GM12864 (cell line): ENCODE data around the gene NUDT1.
A peak's percentile ranks its signal among the peaks of the same experiment; 100 is the strongest.

Experiments
- DNase-seq: peaks from one replicate; pipeline ENCODE4 v3.0.0-alpha.2; 2011; ENCODE audit warnings: low read depth
- H3K4me3 ChIP-seq: 2 replicates; pipeline ENCODE4 v1.5.1; 2011; ENCODE audit warnings: mild to moderate bottlenecking, low read depth, low read length, control low read depth
- CTCF ChIP-seq: IDR thresholded peaks from 2 replicates; pipeline ENCODE4 v1.5.1; 2011; ENCODE audit warnings: low read depth, mild to moderate bottlenecking, moderate library complexity, low read length, control low read depth, inconsistent platforms; ENCODE audit errors: missing control alignments

Gene NUDT1

GRCh38 chr7:2241580-2242540 lies at the start of gene NUDT1, which contains the start of gene MRM2:
Gene NUDT1, plus strand, starts transcription at chr7:2242226. Its CDS starts 2,349 bp downstream, at chr7:2244575.
Gene MRM2, minus strand, starts transcription at chr7:2242205. Its CDS starts 36 bp downstream, at chr7:2242169.
- peak within 1 kb of the TSS; percentile 81 for H3K4me3 ChIP-seq
- DNase-seq: no peak
- no peak for TF ChIP-seq CTCF

- no peak overlapping the region for H3K4me3 ChIP-seq
- DNase-seq: no peak
- no peak for TF ChIP-seq CTCF
Measured at GRCh38 chr7:2192831-2193534, 49.0 kb upstream of the NUDT1 start.

- DNase-seq: no peak
- no peak for TF ChIP-seq CTCF
- H3K4me3 ChIP-seq: no peak overlapping the region
Measured at GRCh38 chr7:2193575-2194305, 48.3 kb upstream of the NUDT1 start.

- no peak for DNase-seq
- no peak overlapping the region for H3K4me3 ChIP-seq
Measured at GRCh38 chr7:2195400-2196246, 46.4 kb upstream of the NUDT1 start.

GRCh38 chr7:2196381-2197378 lies 45.3 kb upstream of the NUDT1 start:
- no peak overlapping the region for H3K4me3 ChIP-seq
- no peak for TF ChIP-seq CTCF
- DNase-seq: no peak

More at GRCh38 chr7:2195400-2196246, 46.4 kb upstream of the NUDT1 start:
- TF ChIP-seq CTCF: no peak
